HG03558 (cell line): ENCODE data around the gene TMEM214.

Experiments used
- ATAC-seq: cut with Tn5 transposase; IDR thresholded peaks from one replicate; pipeline ENCODE4 v1.9.1; 2021; ENCODE audit warnings: moderate number of reproducible peaks; ENCODE audit not compliant: unreplicated experiment; ENCODE audit errors: extremely low read depth

Gene TMEM214

DNA sequence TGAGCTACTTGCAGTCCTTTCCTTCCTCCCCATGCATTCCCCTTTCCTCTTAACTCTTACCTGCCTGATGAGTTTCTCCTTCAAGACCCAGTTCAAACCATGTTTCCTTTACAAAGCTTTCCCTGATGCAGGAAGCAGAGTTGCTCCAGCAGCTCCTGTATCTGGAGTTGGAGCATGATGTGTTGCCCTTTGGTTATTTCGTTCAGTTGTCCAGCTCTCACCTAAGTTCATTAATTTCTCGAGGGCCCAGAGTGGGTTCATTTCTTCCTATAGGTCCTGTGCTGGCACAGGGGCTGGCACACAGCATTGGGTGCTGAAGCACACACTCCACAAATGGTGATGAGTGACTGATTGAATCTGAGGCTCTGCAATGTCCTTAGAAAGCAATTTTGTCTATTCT is 23.0 kb upstream of the TMEM214 start:
- no peak for ATAC-seq

DNA sequence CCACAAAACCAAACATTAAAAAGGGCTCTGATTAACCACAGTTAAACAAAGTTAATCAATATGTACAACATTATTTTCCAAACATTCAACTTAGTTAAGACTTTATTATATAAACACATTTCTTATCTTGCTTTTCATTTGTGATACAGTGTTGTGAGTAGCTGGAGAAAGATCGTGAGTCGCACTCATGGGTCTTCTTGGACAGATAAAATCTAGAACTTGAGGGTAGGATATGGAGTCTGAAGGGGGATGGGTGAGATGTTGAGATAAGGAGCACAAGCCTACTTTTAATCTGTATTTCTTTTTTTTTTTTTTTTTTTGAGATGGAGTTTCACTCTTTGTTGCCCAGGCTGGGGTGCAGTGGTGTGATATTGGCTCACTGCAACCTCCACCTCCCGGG is 22.6 kb upstream of the TMEM214 start:
- no peak for ATAC-seq

- ATAC-seq: no peak
Measured at GRCh38 chr2:27013738-27014137, 19.0 kb upstream of the TMEM214 start.

- no peak for ATAC-seq
Measured at GRCh38 chr2:27014771-27015433, 17.9 kb upstream of the TMEM214 start.

GRCh38 chr2:27016801-27017325 is 15.9 kb upstream of the TMEM214 start:
- ATAC-seq: no peak

DNA sequence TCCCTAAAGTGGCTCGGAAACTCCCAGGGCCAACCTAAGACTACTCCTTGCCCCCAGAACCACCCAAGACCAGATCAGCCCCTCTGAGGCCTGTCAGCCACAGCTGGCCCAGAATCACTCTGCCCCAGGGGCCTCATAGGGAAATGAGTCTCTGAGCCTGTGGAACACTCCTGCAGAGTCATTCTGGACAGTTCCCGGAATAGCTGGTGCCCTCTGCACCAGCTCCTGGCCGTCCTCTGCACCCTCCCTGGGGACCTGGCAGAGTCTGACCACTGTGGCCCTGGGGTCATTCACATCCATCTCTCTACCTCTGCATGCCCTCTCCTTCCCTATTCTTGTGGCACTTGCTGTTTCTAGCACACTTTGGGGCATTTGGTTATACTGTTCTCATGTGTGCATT is 14.6 kb upstream of the TMEM214 start:
- ATAC-seq: no peak

GRCh38 chr2:27019459-27019858 is 13.3 kb upstream of the TMEM214 start:
- ATAC-seq: no peak

DNA sequence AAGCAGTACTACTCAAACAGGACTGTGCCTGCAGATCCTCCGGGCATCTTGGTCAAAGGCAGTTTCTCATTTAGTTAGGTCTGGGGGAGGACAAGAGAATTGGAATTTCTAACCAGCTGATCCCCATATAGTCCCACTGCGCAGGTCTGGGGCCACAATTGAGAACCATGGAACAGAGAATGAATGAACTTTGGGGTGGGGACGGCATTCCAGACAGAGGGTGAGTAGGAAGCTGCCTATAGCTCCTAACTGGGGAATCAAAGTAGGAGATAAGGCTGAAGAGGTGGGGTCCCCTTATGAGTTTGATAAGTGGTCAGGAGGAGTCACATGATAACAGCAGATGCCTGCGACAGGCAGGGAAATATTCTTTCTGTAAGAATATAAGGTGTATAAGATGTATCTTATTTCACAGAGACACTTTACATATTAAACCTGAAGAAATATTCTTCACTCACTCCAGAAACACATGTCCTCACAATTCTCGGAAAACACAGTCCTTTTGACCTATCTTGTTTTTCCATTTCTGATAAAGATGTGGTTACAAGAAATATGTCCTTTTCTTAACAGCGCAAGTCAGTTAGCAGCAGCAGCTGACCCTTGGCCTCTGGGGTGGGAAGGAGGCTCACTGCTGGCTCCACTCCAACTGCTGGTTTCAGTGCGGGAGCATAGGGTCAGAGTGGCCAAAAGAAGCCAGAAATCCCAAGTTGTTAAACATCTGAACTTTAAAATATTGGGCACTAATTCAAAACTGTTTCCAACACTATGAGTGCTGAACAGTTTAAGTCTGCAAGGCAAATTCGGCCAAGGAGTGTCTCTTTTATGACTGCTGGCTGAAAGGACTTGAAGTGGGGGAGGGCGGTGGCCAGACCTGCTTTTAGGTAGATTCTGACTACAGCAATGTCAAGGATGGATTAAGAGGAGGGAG is 12.6 kb upstream of the TMEM214 start:
- ATAC-seq: no peak

GRCh38 chr2:27021253-27022049 is 11.3 kb upstream of the TMEM214 start:
- ATAC-seq: no peak

DNA sequence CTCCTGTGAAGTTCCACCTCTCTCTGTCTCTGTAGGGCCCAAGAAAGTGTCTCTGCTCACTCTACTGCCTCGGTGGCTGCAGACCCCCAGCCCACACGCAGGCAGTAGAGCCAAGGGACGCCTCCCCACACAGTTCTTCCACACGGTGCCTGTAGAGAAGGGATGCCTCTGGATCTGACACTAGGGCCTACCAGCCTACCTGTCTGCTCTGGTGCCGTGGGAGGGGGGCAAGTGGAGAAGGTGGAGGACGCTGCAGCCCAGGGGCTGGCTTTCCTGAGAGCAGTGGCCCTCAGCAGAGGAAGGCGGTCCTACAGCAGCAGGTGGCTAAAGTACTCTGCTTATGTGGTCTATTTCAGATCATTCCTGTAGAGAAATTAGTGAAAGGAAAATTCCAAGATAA is 9.0 kb upstream of the TMEM214 start:
- no peak for ATAC-seq

- no peak for ATAC-seq
Measured at GRCh38 chr2:27024188-27024587, 8.6 kb upstream of the TMEM214 start.

- ATAC-seq: no peak
Measured at GRCh38 chr2:27024812-27025211, 8.0 kb upstream of the TMEM214 start.

DNA sequence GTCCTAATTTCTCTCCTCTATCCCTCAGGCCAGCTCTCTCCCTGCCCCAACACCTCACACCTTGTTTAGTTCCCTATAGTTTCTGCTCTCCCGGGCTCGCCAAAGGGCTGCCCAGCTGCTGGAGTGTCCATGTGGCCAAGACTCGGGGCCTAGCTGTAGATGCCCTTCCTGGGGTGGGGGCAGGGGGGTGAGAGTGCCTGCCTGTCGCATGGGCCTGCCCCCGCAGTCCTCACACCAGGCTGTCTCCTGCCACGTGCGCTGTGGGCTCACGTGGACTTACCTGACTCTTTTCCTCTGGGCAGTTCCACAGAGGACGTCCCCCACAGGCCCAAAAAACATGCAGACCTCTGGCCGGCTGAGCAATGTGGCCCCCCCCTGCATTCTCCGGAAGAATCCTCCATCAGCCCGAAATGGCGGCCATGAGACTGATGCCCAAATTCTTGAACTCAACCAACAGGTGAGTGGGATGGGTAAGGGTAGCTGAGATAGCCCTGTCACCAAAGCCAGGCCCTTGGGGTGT is 7.4 kb upstream of the TMEM214 start:
- no peak for ATAC-seq

DNA sequence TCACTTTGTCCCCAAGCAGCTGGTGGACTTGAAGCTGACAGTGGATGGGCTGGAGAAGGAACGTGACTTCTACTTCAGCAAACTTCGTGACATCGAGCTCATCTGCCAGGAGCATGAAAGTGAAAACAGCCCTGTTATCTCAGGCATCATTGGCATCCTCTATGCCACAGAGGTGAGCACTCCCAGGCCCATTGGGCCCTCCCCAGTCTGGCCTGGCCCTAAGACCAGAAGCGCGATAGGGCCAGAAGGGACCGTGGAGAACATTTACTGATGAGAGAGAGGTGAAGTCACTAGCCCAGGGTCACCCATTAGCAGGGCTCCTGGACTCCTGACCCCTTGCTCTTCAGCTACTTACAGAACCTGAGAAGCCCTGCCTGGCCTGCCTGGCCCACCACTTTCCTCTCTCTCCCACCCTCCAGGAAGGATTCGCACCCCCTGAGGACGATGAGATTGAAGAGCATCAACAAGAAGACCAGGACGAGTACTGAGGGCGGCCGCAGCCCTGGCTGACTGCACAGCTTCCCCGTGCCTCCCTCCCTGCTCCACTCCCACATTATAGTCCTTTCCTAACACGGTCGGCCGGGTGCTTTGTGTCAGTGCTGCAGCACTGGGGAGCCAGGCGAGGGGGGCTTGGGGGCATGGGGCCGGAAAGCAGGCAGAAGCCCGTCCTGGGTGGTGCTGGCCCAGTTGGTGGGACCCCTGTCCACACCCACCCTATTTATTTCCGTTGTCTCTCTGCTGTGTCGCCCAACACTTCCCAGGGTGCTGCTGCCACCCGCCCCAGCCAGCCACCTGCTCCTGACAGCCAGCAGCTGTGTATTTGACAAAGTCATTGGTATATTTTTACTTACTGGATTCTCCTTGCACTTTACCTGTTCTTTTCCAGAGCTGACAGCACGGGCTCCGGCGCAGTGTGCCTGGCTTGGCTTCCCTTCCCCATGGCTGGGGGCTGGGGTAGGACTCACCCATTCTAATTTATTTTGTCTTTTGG is 6.6 kb upstream of the TMEM214 start:
- no peak for ATAC-seq

- ATAC-seq: no peak
Measured at GRCh38 chr2:27027211-27027651, 5.5 kb upstream of the TMEM214 start.

- ATAC-seq: no peak
Measured at GRCh38 chr2:27029051-27029450, 3.7 kb upstream of the TMEM214 start.

GRCh38 chr2:27033253-27033852 is 588 bp downstream of the TMEM214 start:
- ATAC-seq: no peak

DNA sequence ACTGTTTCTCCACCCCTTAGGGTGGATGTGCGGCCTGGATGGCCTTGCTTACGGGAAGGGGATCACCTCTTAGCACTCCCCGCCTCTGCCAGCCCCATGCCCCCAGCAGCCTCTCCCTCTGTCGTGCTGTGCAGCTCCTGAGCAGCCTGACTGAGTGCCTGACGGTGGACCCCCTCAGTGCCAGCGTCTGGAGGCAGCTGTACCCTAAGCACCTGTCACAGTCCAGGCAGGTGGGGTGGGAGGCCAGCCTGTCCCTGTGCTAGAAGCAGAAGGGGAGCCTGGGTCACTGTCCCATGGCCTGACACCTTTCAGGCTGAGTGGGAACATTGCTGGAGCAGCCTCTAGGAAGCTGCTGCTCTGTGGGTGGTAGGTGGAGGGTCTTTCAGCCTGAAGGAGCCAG is 5.2 kb downstream of the TMEM214 start:
- no peak for ATAC-seq
